CD4-positive, alpha-beta T cell treated with Interleukin-1 beta for 1 hour (primary cell): Measurements from ENCODE around the gene DYNLL1.
A peak's percentile ranks its signal among the peaks of the same experiment; 100 is the strongest.
"Not testable (repeated sequence)": the region's sequence is repeated elsewhere in the genome, so short reads cannot be mapped to it uniquely, and the experiment has no call there.

Experiments used
- DNase-seq, 2 donors: peaks; one replicate each; pipeline ENCODE4 v3.0.0-alpha.2; 2020 to 2022

The DYNLL1 gene

GRCh38 chr12:120475643-120476042 lies 20.3 kb upstream of the DYNLL1 start:
- DNase-seq = no peak

GRCh38 chr12:120479458-120479857 lies 16.5 kb upstream of the DYNLL1 start:
- no peak for DNase-seq

- DNase-seq = no peak
Measured at GRCh38 chr12:120480211-120480610, 15.7 kb upstream of the DYNLL1 start.

- DNase-seq = peak in 1 of 2 donors; percentile 48
Measured at GRCh38 chr12:120481022-120481767, 14.7 kb upstream of the DYNLL1 start.

GRCh38 chr12:120483621-120484020 lies 12.3 kb upstream of the DYNLL1 start:
- no peak for DNase-seq

- no peak for DNase-seq
Measured at GRCh38 chr12:120485961-120486881, 9.7 kb upstream of the DYNLL1 start.

- not testable (repeated sequence) for DNase-seq
Measured at GRCh38 chr12:120487552-120487951, 8.4 kb upstream of the DYNLL1 start.

- DNase-seq = no peak
Measured at GRCh38 chr12:120488057-120488640, 7.8 kb upstream of the DYNLL1 start.

- no peak for DNase-seq
Measured at GRCh38 chr12:120489018-120489417, 6.9 kb upstream of the DYNLL1 start.

GRCh38 chr12:120490325-120490724 lies 5.6 kb upstream of the DYNLL1 start:
- DNase-seq = no peak

- DNase-seq = no peak
Measured at GRCh38 chr12:120490833-120491512, 4.9 kb upstream of the DYNLL1 start.

GRCh38 chr12:120495186-120495730 lies 655 bp upstream of the DYNLL1 start:
- no peak for DNase-seq

- DNase-seq = peak; percentile 60 to 66
Measured at GRCh38 chr12:120496413-120497340, 764 bp downstream of the DYNLL1 start.

- no peak for DNase-seq
Measured at GRCh38 chr12:120497524-120498150, 1.7 kb downstream of the DYNLL1 start.

- DNase-seq = no peak
Measured at GRCh38 chr12:120498870-120499515, 3.1 kb downstream of the DYNLL1 start.

- no peak for DNase-seq
Measured at GRCh38 chr12:120500581-120500980, 4.7 kb downstream of the DYNLL1 start.

GRCh38 chr12:120504587-120504986 lies 8.7 kb downstream of the DYNLL1 start:
- DNase-seq = no peak

GRCh38 chr12:120508537-120508936 lies 12.6 kb downstream of the DYNLL1 start:
- DNase-seq = no peak

GRCh38 chr12:120514002-120514401 lies 18.1 kb downstream of the DYNLL1 start:
- DNase-seq = no peak

- DNase-seq = no peak
Measured at GRCh38 chr12:120515496-120515895, 19.6 kb downstream of the DYNLL1 start.
